ENCODE results near the gene HIVEP2. TPM values are rescaled to one million over a fixed set of nuclear protein-coding genes. Genes with fewer than 3 reads are reported as not detected.
A peak's percentile ranks its signal among the peaks of the same experiment; 100 is the strongest.

HIVEP2 gene
- total RNA-seq, 1 experiment from 2014 or later: 4.2 TPM

DNA sequence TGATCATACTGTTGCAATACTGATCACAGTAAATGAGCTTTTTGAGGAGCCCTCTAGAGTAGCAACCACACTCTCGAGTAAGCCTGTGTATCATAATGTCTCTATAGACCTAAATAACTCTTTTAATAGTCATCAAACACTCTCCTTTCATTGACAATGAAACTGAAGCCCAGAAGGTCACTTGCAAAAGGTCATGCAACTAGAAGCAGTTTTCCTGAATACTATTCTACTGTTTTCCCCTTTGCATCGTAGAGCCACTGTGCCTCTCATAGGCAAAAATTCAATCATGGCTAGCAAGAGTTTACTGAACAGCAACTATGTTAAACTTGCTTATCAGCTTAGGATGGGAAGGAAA is 105.3 kb downstream of the HIVEP2 start:
- H3K27ac ChIP-seq (ENCODE audit: insufficient read length, low read depth, low read length): no peak overlapping the region
- Mint-ChIP-seq H3K9me3 (no peaks in the 10 kb centered on the region), H3K36me3 (ENCODE audit: insufficient read depth in 1 of 3, low read depth in 3 of 3) (no peaks in the 10 kb centered on the region), H3K4me3 (no peak overlapping the region), H3K27me3 (ENCODE audit: low read depth) (no peaks in the 10 kb centered on the region), H3K4me1 (peaks cover 33 to 35% of the 10 kb centered on the region in 2 experiments), H3K27ac (peak overlapping the region in 2 of 3 experiments; percentile 13 to 83; a peak in 3 of 7 replicates)
- WGBS (ENCODE audit: extremely low coverage, insufficient read length, low lambda C conversion rate): no CpG with 5 or more reads among the region's 2 CpGs
- no peak overlapping the region for H3K56ac ChIP-seq (ENCODE audit: insufficient read length, low read depth, low read length)
- no peak overlapping the region for H2BK120ac ChIP-seq (ENCODE audit: low read depth, low read length, poor library complexity, severe bottlenecking)
- no peak overlapping the region for H3K4ac ChIP-seq (ENCODE audit: low read depth, low read length)
- no peak overlapping the region for H2BK5ac ChIP-seq (ENCODE audit: insufficient read length, low read length)
- no peaks in the 10 kb centered on the region for H3K9me3 ChIP-seq (ENCODE audit: control insufficient read depth, low read depth, low read length)
- no peaks in the 10 kb centered on the region for H3K79me1 ChIP-seq (ENCODE audit: insufficient read depth, low read depth, low read length, poor library complexity, severe bottlenecking)
- no peak overlapping the region for H3K9ac ChIP-seq (ENCODE audit: extremely low read depth, insufficient read length, low read length)
- H2AFZ ChIP-seq (ENCODE audit: low read length): no peak overlapping the region
- no peak overlapping the region for H3T11ph ChIP-seq (ENCODE audit: low read length)
- H3K23ac ChIP-seq (ENCODE audit: insufficient read length, low read depth, low read length): no peak overlapping the region
- no peak overlapping the region for H4K5ac ChIP-seq (ENCODE audit: insufficient read length, low read depth, low read length)
- H3K27me3 ChIP-seq (ENCODE audit: insufficient read depth, low read length): no peaks in the 10 kb centered on the region
- H3K18ac ChIP-seq (ENCODE audit: insufficient read length, low read depth, low read length): no peak overlapping the region
- no peak overlapping the region for H2AK5ac ChIP-seq (ENCODE audit: insufficient read length, low read length)
- TF ChIP-seq, protein P1, sequence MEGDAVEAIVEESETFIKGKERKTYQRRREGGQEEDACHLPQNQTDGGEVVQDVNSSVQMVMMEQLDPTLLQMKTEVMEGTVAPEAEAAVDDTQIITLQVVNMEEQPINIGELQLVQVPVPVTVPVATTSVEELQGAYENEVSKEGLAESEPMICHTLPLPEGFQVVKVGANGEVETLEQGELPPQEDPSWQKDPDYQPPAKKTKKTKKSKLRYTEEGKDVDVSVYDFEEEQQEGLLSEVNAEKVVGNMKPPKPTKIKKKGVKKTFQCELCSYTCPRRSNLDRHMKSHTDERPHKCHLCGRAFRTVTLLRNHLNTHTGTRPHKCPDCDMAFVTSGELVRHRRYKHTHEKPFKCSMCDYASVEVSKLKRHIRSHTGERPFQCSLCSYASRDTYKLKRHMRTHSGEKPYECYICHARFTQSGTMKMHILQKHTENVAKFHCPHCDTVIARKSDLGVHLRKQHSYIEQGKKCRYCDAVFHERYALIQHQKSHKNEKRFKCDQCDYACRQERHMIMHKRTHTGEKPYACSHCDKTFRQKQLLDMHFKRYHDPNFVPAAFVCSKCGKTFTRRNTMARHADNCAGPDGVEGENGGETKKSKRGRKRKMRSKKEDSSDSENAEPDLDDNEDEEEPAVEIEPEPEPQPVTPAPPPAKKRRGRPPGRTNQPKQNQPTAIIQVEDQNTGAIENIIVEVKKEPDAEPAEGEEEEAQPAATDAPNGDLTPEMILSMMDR (conservative IDR thresholded peaks at IDR 0.05): no peak
- H4K8ac ChIP-seq (replicated peaks; ENCODE audit: insufficient read length, low read depth, low read length): no peak overlapping the region
- H3K23me2 ChIP-seq (ENCODE audit: insufficient read length, low read depth, low read length, poor library complexity, severe bottlenecking): no peaks in the 10 kb centered on the region
- H2BK12ac ChIP-seq (ENCODE audit: insufficient read length, low read depth, low read length): no peak overlapping the region
- H3K4me2 ChIP-seq (ENCODE audit: insufficient read depth, insufficient read length, low read length): no peak overlapping the region
- H3K79me2 ChIP-seq (ENCODE audit: insufficient read depth, low read length): no peaks in the 10 kb centered on the region
- H2BK15ac ChIP-seq (ENCODE audit: low read depth, low read length): no peak overlapping the region
- H4K20me1 ChIP-seq (ENCODE audit: control insufficient read depth, insufficient read depth, insufficient read length): no peaks in the 10 kb centered on the region
- peaks cover 3% of the 10 kb centered on the region; the same call in 1 of the 2 replicates for H3K4me1 ChIP-seq (ENCODE audit: insufficient read depth, low read length)
- no peak overlapping the region for H3K14ac ChIP-seq (ENCODE audit: insufficient read depth, low read length)
- no peak overlapping the region for H4K91ac ChIP-seq (ENCODE audit: insufficient read length, low read depth, low read length)
- H2BK20ac ChIP-seq (ENCODE audit: low read depth, low read length, poor library complexity, severe bottlenecking): no peak overlapping the region
- no peak for DNase-seq
